AG10803 (cell line): ENCODE results near the gene GALNT10.

Experiments
- DNase-seq: peaks from one replicate; pipeline ENCODE4 v3.0.0; 2010; ENCODE audit warnings: low read depth
- H3K4me3 ChIP-seq: 2 replicates; pipeline ENCODE4 v1.5.1; 2011; ENCODE audit warnings: mild to moderate bottlenecking, low read length, control low read depth
- TF ChIP-seq, protein P1 (sequence below): conservative IDR thresholded peaks from 2 replicates; pipeline ENCODE4 v1.5.1; 2011; ENCODE audit warnings: mild to moderate bottlenecking, low read length, control low read depth, inconsistent platforms

GALNT10 gene

DNA sequence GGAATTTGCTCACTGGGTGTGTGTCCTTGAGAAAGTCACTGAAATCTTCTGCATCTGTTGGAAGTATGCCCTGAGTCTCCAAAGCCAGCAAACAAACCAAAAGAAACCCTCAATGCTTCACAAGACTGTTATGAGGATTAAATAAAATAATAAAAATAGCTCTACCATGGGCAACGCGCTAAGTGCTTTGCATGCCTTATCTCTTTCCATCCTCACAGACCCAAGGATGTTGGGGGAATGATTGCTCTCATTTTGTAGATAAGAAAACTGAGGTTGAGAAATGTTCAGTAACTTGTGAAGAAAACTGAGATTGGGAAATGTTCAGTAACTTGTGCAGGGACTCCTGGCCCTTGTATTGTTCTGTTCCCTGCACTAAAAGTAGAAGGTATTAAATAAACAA, 279.6 kb downstream of the GALNT10 start:
- H3K4me3 ChIP-seq = no peak overlapping the region
- TF ChIP-seq, protein P1, sequence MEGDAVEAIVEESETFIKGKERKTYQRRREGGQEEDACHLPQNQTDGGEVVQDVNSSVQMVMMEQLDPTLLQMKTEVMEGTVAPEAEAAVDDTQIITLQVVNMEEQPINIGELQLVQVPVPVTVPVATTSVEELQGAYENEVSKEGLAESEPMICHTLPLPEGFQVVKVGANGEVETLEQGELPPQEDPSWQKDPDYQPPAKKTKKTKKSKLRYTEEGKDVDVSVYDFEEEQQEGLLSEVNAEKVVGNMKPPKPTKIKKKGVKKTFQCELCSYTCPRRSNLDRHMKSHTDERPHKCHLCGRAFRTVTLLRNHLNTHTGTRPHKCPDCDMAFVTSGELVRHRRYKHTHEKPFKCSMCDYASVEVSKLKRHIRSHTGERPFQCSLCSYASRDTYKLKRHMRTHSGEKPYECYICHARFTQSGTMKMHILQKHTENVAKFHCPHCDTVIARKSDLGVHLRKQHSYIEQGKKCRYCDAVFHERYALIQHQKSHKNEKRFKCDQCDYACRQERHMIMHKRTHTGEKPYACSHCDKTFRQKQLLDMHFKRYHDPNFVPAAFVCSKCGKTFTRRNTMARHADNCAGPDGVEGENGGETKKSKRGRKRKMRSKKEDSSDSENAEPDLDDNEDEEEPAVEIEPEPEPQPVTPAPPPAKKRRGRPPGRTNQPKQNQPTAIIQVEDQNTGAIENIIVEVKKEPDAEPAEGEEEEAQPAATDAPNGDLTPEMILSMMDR = no peak
- DNase-seq = no peak
